Aortic smooth muscle cell (primary cell): ENCODE results near the gene PLEKHB1. TPM values are rescaled to one million over a fixed set of nuclear protein-coding genes. Genes with fewer than 3 reads are reported as not detected.

Experiments
- total RNA-seq: library from RNA; depleted of rRNA; stranded (reverse); fragments of >200 nt; gene quantifications from 2 replicates; pipeline ENCODE4 v1.2.3, GENCODE V29; 2014

PLEKHB1 gene
- 0.37 and 0.40 TPM in 2 replicates for total RNA-seq

DNA sequence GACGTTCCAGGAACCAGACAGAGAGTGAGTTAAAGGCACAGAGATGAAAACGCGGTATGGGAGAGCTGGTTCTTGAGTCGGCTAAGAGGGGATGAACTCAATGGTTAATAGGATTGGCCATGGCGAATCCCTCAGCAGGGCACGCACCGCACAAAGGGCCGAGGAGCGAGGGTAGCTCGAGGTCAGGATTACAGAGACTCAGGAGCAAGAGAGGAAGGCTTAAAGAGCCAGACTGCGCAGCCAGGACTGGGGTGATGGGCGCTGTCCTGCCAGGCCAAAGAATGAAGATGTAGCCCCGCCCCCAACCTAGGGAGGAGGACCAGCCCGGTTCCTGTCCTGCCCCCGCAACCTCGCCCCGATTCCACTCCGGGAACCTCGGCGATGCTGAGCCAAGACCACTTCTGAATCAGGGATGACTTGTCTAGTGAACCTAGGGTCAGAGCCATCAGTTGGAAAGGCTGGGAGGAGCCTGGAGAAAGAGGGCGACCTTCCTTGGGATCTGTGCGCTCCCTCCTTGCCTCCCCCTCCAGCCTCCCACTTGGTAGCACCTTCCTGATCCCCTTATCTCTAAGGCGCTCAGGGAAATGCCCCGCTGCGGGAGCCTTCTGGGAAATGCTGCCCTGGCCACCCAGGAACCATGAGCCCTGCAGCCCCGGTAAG is at the start of gene PLEKHB1:
Gene PLEKHB1 (plus strand): TSS at position 610 of the 660 bp plus-strand sequence. CDS start 28 bp downstream, at position 638.

GRCh38 chr11:73597956-73598718 is 48.2 kb upstream of the PLEKHB1 start, which contains the start of gene FAM168A:
FAM168A (minus strand) TSS chr11:73598112; CDS start chr11:73468474, 129,638 bp downstream.

Other genes starting within 250 kb of the PLEKHB1 start
- 13.6 and 19.5 TPM in 2 replicates for gene FAM168A, start 48.5 kb upstream of the PLEKHB1 start, total RNA-seq
- gene RAB6A, start 114.5 kb downstream of the PLEKHB1 start, total RNA-seq: 127 and 131 TPM in 2 replicates
- gene MRPL48, start 141.3 kb downstream of the PLEKHB1 start, total RNA-seq: 25.2 and 30.4 TPM in 2 replicates
- gene COA4, start 230.3 kb downstream of the PLEKHB1 start, total RNA-seq: 45.9 and 72.7 TPM in 2 replicates
- 7.7 and 10.2 TPM in 2 replicates for gene PAAF1, start 230.4 kb downstream of the PLEKHB1 start, total RNA-seq